NCI-H2029 (cell line): ENCODE measurements around the gene VSX1.

ENCODE experiments used
- DNase-seq: peaks from one replicate; lab custom pipeline; 2025; lab: John Stamatoyannopoulos, UW

Gene VSX1

DNA sequence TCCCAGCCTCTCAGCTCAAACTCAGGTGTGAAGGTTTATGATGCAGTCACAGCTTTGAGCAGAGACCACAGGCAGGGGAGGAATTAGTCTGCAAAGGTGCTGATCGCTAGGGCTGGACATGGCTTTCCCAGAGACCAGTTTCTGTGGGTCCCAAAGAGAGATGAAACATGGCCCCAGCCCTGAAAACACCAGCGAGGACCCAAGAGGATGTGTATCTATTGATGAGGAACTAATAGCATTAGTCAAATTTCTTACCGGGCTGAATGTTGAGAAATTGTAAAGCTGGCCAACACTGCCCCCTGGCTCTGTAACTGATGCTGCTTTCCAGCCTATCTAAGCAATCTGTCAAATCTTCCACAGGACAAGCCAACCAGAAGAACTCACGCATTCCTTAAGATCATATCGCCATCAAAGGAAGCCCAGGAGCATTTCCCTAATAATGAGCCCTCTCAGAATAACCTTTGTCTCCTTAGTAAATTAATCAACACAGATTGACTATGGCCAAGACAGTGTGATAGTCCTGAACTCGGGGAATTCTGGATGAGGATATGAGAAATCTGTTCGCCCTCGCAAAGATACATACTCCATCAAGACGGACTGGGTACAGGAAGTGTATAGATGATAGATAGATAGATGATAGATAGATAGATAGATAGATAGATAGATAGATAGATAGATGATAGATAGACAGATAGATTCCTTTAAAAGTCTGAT is 16.2 kb downstream of the VSX1 start:
- DNase-seq = peak; percentile 10

- no peak for DNase-seq
These were observed 16.8 kb downstream of the VSX1 start for GRCh38 chr20:25065072-25065624.

DNA sequence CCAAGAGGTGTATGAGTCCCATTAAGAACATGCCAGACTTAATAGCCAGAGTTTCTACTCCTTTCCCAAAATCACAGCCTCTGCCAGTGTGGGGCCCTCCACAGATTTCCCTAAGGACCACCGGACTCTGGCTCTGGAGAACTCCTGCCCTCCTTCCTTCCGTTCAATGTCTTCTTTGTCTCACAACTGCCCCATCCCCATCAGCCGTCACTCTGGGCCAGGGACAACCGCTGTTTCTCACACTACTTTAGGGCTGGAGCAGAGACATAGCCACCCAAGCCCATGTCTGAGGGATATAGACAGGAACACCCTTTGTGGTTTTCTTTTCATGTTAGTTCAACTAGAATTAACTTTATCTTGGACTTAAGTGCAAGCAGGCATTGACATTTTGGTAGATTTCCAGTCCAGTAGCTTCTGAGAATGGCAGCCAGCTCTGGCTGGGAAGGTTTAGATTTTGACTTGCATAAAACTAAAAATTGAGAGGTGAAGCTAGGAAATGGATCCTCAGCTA is 17.3 kb downstream of the VSX1 start:
- no peak for DNase-seq

DNA sequence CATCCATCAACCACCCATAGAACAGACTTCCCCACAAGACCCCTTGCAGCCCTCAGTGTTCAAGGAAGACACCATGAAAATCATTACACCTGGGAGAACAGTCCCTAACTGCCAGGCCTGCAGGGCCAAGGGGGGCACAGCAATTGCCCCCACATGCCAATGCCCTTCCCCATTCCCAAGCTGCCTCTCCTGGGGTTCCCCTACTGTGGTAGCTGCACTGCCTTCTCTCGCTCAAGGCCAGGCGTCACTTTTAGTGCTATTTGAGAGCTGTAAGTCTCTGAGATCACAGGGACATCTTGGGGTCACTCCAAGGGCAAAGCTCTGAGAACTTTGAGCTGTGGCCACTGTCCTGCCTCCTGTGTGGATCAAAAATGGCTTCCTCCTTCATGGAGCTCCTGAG is 18.0 kb downstream of the VSX1 start:
- no peak for DNase-seq

DNA sequence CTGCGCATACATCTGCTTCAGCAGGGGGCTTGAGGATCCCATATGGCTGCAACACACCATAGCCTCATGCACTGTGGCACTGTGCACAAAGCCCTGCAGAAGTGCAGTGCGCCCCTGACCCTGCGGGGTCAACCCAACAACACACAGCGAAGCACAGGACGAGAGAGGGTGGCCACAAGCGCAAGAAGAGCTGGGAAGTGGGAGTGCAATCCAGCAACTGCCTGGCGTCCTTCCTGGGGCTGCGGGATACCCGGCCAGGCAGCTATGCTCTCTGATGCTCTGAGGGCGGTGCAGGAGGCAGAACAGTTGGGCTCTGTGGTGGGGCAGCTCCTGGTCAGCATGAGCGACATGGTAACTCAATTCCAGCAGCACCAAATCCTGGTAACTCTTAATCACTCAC is 18.4 kb downstream of the VSX1 start:
- no peak for DNase-seq

DNA sequence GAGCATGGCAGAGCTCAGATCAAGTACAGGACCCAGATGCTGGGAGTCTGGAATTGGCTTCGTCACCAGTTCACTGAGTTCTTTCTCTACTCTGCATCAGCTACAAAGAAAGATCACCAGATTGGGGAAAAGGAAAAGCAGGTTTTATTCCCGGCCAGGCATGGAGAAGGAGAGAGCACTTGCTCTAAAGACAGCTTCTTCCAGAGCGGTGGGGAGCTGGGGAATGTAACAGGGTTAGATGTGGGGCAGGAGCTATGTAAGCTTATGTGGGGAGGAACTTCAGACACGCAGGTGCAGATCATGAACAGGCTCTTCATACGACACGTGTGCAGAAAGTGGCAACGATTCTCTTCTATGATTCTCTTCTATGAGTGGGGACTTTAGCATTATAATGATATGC is 19.1 kb downstream of the VSX1 start:
- DNase-seq = no peak

GRCh38 chr20:25061821-25062530 is 20.0 kb downstream of the VSX1 start:
- DNase-seq = no peak

DNA sequence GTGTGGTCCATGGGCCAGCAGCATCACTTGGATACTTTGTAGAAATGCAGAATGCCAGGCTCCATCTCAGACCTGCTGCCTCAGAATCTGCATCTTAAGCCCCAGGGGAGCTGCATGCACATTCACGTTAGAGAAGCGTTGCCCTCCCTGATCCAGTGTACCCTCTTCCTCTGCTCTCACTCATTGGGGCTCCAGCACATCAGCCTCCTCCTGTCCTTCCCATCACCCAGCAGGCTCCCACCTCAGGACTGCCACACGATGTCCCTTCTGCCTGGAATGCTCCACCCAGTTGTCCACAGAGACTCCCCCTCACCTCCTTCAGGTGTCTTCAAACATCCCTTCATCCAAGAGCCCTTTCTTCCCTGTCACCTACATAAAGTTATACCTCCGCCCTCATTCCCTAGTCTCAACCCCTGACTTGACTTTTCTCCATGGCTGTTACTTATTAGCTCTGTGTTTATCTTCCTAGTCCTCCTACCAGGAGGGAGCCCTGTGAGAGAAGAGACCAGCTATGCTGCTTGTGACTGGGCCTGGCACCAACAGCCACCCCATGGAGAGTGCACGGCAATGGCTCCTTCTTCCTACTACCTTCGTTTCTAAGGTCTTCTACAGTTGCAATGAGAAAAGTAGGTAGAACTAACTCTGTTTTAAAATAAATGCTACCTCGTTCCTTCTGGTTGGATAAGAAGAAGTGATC is 20.7 kb downstream of the VSX1 start:
- DNase-seq = no peak

GRCh38 chr20:25059866-25060465 is 22.0 kb downstream of the VSX1 start:
- DNase-seq = no peak

GRCh38 chr20:25058847-25059810 is 22.8 kb downstream of the VSX1 start:
- DNase-seq = no peak

- peak; percentile 36 for DNase-seq
These were observed 23.7 kb downstream of the VSX1 start, which contains the start of gene ACSS1 for GRCh38 chr20:25058051-25058846. Gene ACSS1, minus strand, starts transcription at chr20:25058139. Its CDS starts 37 bp downstream, at chr20:25058102.

DNA sequence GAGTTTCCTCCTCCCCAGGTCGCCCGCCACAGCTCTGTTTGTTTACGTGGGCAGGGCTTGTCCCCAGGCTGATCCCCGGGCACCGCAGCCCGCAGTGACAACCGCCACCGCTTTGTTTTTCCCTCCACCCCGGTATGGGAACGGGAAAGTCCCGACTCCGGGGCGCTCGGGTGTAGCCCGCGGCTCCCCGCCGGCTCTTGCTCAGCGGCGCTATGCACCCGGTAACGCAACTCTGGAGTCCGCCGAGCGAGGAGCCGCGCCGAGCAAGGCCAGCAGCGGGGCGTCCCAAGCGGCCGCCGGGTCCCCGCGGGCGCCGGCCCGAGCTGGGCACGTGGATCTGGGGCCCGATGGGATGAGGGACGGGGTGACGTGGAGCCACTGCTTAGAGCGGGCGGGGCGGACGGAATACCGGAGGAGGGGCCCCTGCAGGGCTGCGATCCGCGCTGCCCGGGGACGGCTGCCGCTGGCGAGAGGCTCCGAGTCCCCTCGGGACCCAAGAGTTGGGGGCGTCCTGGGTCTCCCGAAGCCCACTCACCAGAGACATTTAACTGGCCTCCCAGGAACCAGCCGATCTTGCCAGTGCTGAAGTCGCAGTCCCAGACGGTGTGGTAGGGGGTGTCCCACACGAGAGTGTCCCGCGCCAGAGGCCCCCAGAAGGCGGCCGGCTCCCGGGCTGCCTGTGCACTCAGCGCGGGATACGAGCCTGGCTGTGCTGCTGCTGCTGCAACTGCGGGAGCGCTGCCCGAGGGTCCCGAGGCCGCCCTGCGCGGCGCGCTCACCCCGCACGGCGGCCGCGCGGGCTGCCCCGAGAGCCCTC is 24.5 kb downstream of the VSX1 start:
- DNase-seq = peak; percentile 36

GRCh38 chr20:25056690-25057233 is 25.2 kb downstream of the VSX1 start:
- DNase-seq = no peak

DNA sequence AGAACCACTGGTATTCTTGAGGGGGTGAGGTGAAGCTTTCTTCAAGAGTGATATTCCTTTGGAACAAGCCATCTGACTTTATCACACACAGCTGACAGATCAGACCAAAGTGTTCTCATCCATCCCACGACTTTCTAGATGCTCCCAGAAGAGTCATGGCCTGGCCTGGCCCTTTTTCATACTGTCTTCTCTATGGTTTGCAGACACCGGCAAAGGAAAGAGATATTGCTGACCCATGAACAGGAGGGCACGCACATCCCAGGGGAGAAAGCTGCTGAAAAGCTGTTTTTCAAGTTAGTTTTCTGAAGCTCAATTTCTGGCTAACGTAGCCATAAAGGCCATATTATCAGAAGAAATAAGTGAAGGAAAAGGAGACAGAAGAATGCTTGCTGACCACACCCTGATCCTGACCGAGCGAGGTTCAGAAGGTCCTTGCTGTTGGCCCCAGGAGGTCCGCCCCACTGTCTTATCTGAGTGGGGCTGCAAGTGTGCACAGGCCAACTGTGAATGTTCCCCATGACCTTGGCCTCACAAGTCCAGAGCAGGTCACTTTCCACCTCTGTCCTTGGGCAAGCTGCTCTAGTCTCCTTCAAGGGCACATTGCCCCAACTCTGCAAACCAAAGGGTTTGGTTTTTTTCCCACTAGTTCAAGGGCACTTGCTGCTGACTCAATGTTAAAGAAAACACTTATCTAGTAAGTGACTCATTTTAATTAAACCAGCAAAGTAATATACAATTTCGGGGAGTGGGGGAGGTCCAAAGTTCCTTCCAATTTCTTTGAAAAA is 26.0 kb downstream of the VSX1 start:
- DNase-seq = no peak

DNA sequence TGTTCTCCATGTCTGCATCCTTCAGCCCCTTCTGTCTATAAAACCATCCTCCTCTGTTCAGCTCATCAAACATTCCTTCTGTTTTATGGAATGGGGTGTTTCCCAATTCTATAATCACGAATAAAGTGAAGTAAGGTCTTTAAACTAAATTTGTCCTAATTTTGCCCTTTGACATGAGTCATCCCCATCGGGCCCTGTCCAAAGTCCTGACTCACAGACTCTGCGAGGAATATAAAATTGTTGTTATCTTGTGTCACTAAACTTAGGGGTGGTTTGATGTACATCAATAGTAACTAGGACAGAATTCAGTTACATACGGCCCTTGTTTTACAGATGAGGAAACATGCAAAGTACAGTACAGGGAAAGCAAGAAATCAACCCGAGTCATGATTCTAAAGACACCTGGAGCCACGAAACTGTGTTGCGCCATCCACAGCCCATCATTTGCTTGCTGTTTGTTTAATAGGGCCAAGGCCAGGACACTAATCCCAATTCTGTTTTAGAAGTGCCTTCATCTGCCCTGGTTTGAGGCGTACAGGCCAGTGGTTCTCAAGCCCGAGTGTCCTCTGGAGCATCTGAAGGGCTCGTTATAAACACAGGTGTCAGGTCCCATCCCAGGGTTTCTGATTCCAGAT is 26.8 kb downstream of the VSX1 start:
- DNase-seq = no peak

DNA sequence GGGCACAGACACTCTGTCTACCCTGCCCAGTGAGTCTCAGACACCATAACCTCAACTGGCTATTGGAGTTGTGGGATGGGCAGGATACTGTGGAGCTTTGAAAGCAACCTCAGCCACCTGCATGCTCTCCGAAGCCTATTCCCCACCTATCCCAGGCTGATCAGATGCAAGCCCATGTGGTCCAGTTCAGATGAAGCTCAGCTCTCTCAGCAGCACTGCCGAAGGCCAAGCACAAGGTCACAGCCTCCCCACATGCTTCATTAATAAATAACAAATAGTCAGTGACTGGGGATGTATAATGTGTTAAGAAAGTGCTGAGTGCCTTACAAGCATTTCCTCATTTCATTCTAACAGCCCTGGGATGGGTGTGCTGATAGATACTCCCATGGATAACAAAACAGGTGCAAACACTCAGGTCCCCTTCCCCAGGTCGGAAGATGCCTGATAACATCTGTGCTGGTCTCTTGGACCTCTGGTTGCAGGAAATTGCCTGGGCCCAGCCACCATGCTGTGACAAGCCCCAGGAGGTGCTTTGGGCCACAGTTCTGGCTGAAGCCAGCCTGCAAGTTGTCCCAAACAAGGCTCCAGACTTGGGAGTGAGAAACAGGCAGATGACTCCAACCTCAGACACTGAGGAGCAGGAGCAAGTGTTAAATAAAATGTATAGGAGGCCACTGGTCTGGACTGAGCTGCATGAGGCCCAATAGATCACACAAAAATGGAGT is 27.7 kb downstream of the VSX1 start:
- no peak for DNase-seq
